ENCODE results near the gene ETNK1.

Gene ETNK1
- long read RNA-seq, full-length matches to known transcripts, result 87 of 103 reads
- long read RNA-seq, partial matches to known transcripts, result 6 of 103 reads
- long read RNA-seq, other reads (novel, unspliced or antisense), result 10 of 103 reads

GRCh38 chr12:22624870-22625761 lies at the start of gene ETNK1:
TSS of gene ETNK1 (plus strand) at chr12:22625171. CDS start at chr12:22625431, 260 bp downstream.
- H3K27ac ChIP-seq (replicated peaks), result peak within 1 kb of the TSS; percentile 93
- DNase-seq (ENCODE audit: low read depth in 1 of 2, low spot score in 1 of 2), result peak; percentile 55 to 84
- TF ChIP-seq POLR2AphosphoS5 (IDR thresholded peaks at IDR 0.05; ENCODE audit: low read depth), result peak; percentile 85
- no peak for TF ChIP-seq GABPA (IDR thresholded peaks at IDR 0.05; ENCODE audit: low read depth)
- no peak for TF ChIP-seq CTCF (IDR thresholded peaks at IDR 0.05; ENCODE audit: insufficient read depth, low read length)
- no peak for TF ChIP-seq SPI1 (IDR thresholded peaks at IDR 0.05; ENCODE audit: borderline replicate concordance, low read depth)
- peak; percentile 60 for TF ChIP-seq REST (IDR thresholded peaks at IDR 0.05; ENCODE audit: insufficient replicate concordance, low read depth)
- peak within 1 kb of the TSS; percentile 97 for H3K4me3 ChIP-seq (replicated peaks; ENCODE audit: insufficient read depth, low read length)
- H3K27me3 ChIP-seq (ENCODE audit: insufficient read depth, poor library complexity, severe bottlenecking), result no peaks in the 10 kb centered on the region

GRCh38 chr12:22576065-22576464 lies 48.9 kb upstream of the ETNK1 start:
- Histone ChIP-seq H3K4me3 (replicated peaks; ENCODE audit: insufficient read depth, low read length) (no peak overlapping the region), H3K27ac (replicated peaks) (no peak overlapping the region), H3K27me3 (ENCODE audit: insufficient read depth, poor library complexity, severe bottlenecking) (no peaks in the 10 kb centered on the region)
- no peak for DNase-seq (ENCODE audit: low read depth in 1 of 2, low spot score in 1 of 2)
- TF ChIP-seq GABPA (IDR thresholded peaks at IDR 0.05; ENCODE audit: low read depth) (no peak), POLR2AphosphoS5 (IDR thresholded peaks at IDR 0.05; ENCODE audit: low read depth) (no peak), SPI1 (IDR thresholded peaks at IDR 0.05; ENCODE audit: borderline replicate concordance, low read depth) (no peak), CTCF (IDR thresholded peaks at IDR 0.05; ENCODE audit: insufficient read depth, low read length) (no peak), REST (IDR thresholded peaks at IDR 0.05; ENCODE audit: insufficient replicate concordance, low read depth) (no peak)

- Histone ChIP-seq H3K27me3 (ENCODE audit: insufficient read depth, poor library complexity, severe bottlenecking) (no peaks in the 10 kb centered on the region), H3K27ac (replicated peaks) (no peak overlapping the region), H3K4me3 (replicated peaks; ENCODE audit: insufficient read depth, low read length) (no peak overlapping the region)
- DNase-seq (ENCODE audit: low read depth in 1 of 2, low spot score in 1 of 2), result no peak
- TF ChIP-seq GABPA (IDR thresholded peaks at IDR 0.05; ENCODE audit: low read depth), result no peak
These were observed 48.5 kb upstream of the ETNK1 start for GRCh38 chr12:22576473-22576872.

- H3K27ac ChIP-seq (replicated peaks), result no peak overlapping the region
- H3K4me3 ChIP-seq (replicated peaks; ENCODE audit: insufficient read depth, low read length), result no peak overlapping the region
- no peak for TF ChIP-seq GABPA (IDR thresholded peaks at IDR 0.05; ENCODE audit: low read depth)
- TF ChIP-seq SPI1 (IDR thresholded peaks at IDR 0.05; ENCODE audit: borderline replicate concordance, low read depth), result no peak
- no peak for TF ChIP-seq CTCF (IDR thresholded peaks at IDR 0.05; ENCODE audit: insufficient read depth, low read length)
- no peak for TF ChIP-seq POLR2AphosphoS5 (IDR thresholded peaks at IDR 0.05; ENCODE audit: low read depth)
- no peak for TF ChIP-seq REST (IDR thresholded peaks at IDR 0.05; ENCODE audit: insufficient replicate concordance, low read depth)
These were observed 47.3 kb upstream of the ETNK1 start for GRCh38 chr12:22577667-22578066.

More at GRCh38 chr12:22577667-22578066, 47.3 kb upstream of the ETNK1 start:
- DNase-seq (ENCODE audit: low read depth in 1 of 2, low spot score in 1 of 2), result no peak
- H3K27me3 ChIP-seq (ENCODE audit: insufficient read depth, poor library complexity, severe bottlenecking), result no peaks in the 10 kb centered on the region
